Measurements from ENCODE around the gene PLA2G2F.
"Not testable (repeated sequence)": the region's sequence is repeated elsewhere in the genome, so short reads cannot be mapped to it uniquely, and the experiment has no call there.

The PLA2G2F gene

GRCh38 chr1:20114021-20114648 lies 25.0 kb upstream of the PLA2G2F start:
- DNase-seq (ENCODE audit: low read depth): no peak

GRCh38 chr1:20115479-20115878 lies 23.6 kb upstream of the PLA2G2F start:
- DNase-seq (ENCODE audit: low read depth): no peak

- no peak for DNase-seq (ENCODE audit: low read depth)
Observed at GRCh38 chr1:20115916-20116315, 23.2 kb upstream of the PLA2G2F start.

- DNase-seq (ENCODE audit: low read depth): no peak
Observed at GRCh38 chr1:20117236-20117635, 21.9 kb upstream of the PLA2G2F start.

GRCh38 chr1:20119347-20119746 lies 19.8 kb upstream of the PLA2G2F start, which contains the start of gene PLA2G2D:
PLA2G2D (minus strand) TSS chr1:20119536; CDS start chr1:20119498, 38 bp downstream.
- no peak for DNase-seq (ENCODE audit: low read depth)

GRCh38 chr1:20120796-20121195 lies 18.3 kb upstream of the PLA2G2F start:
- DNase-seq (ENCODE audit: low read depth): no peak

- DNase-seq (ENCODE audit: low read depth): no peak
Observed at GRCh38 chr1:20123722-20124455, 15.2 kb upstream of the PLA2G2F start.

GRCh38 chr1:20124456-20125057 lies 14.6 kb upstream of the PLA2G2F start:
- DNase-seq (ENCODE audit: low read depth): no peak

- no peak for DNase-seq (ENCODE audit: low read depth)
Observed at GRCh38 chr1:20125100-20125499, 14.0 kb upstream of the PLA2G2F start.

GRCh38 chr1:20126041-20126805 lies 12.9 kb upstream of the PLA2G2F start:
- DNase-seq (ENCODE audit: low read depth): no peak

GRCh38 chr1:20126806-20127440 lies 12.2 kb upstream of the PLA2G2F start:
- DNase-seq (ENCODE audit: low read depth): no peak

- DNase-seq (ENCODE audit: low read depth): not testable (repeated sequence)
Observed at GRCh38 chr1:20130518-20130917, 8.6 kb upstream of the PLA2G2F start.

- DNase-seq (ENCODE audit: low read depth): no peak
Observed at GRCh38 chr1:20134995-20135394, 4.1 kb upstream of the PLA2G2F start.

- DNase-seq (ENCODE audit: low read depth): no peak
Observed at GRCh38 chr1:20136249-20136648, 2.9 kb upstream of the PLA2G2F start.

GRCh38 chr1:20137055-20137454 lies 2.1 kb upstream of the PLA2G2F start:
- DNase-seq (ENCODE audit: low read depth): no peak

GRCh38 chr1:20137604-20138003 lies 1.5 kb upstream of the PLA2G2F start:
- DNase-seq (ENCODE audit: low read depth): no peak

- DNase-seq (ENCODE audit: low read depth): no peak
Observed at GRCh38 chr1:20138346-20138745, 777 bp upstream of the PLA2G2F start.

- no peak for DNase-seq (ENCODE audit: low read depth)
Observed at GRCh38 chr1:20139776-20140612, 871 bp downstream of the PLA2G2F start.

GRCh38 chr1:20141001-20141400 lies 1.9 kb downstream of the PLA2G2F start:
- no peak for DNase-seq (ENCODE audit: low read depth)

- DNase-seq (ENCODE audit: low read depth): no peak
Observed at GRCh38 chr1:20141466-20141865, 2.3 kb downstream of the PLA2G2F start.
